DOHH2 (cell line): ENCODE measurements around the gene PDE9A.

Experiments used
- EZH2phosphoT487 ChIP-seq: fragments of 200-600 bp; sonication (generic); IDR thresholded peaks from 2 replicates; pipeline ENCODE4 v1.6.1; 2017; ENCODE audit warnings: borderline replicate concordance, mild to moderate bottlenecking, antibody characterized with exemption, low read length, moderate library complexity, mixed read lengths
- TF ChIP-seq, protein P1 (sequence below): fragments of 200-600 bp; sonication (generic); IDR thresholded peaks from one replicate; pipeline ENCODE4 v1.5.1; 2014; ENCODE audit warnings: antibody characterized with exemption, mild to moderate bottlenecking, low read depth, low read length; ENCODE audit not compliant: poor library complexity, severe bottlenecking

DNA sequence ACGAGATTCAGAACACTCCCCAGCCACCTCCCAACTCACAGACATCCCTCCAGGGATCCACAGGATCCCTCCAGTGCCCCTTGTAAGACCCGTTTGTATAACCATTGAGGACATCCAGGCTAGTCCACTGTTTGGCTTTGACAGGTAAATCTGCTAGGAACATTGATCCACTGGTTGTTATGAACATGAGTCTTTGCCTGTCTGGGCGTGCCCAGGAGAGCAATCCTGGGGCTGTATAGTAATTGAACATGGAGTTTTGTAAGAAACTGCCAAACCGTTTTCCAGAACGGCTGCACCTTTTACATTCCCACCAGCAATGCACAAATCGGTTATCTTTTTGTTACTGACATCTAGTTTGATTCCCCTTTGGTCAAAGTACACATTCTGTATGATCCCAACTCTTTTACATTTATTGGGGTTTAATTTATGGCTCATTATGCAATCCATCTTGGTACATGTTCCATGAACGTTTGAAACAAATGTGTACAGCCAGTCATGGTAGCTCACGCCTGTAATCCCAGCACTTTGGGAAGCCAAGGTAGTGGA lies 137.2 kb downstream of the PDE9A start:
- TF ChIP-seq, protein P1, sequence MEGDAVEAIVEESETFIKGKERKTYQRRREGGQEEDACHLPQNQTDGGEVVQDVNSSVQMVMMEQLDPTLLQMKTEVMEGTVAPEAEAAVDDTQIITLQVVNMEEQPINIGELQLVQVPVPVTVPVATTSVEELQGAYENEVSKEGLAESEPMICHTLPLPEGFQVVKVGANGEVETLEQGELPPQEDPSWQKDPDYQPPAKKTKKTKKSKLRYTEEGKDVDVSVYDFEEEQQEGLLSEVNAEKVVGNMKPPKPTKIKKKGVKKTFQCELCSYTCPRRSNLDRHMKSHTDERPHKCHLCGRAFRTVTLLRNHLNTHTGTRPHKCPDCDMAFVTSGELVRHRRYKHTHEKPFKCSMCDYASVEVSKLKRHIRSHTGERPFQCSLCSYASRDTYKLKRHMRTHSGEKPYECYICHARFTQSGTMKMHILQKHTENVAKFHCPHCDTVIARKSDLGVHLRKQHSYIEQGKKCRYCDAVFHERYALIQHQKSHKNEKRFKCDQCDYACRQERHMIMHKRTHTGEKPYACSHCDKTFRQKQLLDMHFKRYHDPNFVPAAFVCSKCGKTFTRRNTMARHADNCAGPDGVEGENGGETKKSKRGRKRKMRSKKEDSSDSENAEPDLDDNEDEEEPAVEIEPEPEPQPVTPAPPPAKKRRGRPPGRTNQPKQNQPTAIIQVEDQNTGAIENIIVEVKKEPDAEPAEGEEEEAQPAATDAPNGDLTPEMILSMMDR: no peak
- no peak for TF ChIP-seq EZH2phosphoT487
